BJ (cell line): ENCODE data around the gene C20orf144. TPM values are rescaled to one million over a fixed set of nuclear protein-coding genes. Genes with fewer than 3 reads are reported as not detected.

ENCODE experiments used
- CTCF ChIA-PET: fragments of 350-600 bp; formaldehyde crosslinking; extraction: SDS; loops from one replicate; lab custom pipeline; 2021; ENCODE audit warnings: antibody characterized with exemption, inconsistent platforms; lab: Yijun Ruan, JAX
- POLR2A ChIA-PET: fragments of 300-600 bp; sonication (Branson Sonifier 250); formaldehyde crosslinking; extraction: SDS; loops from one replicate; lab custom pipeline; 2021; ENCODE audit warnings: antibody characterized with exemption; lab: Charles Lee
- DNase-seq: peaks from one replicate; pipeline ENCODE4 v3.0.0-alpha.2; 2011; ENCODE audit warnings: low read depth
- H3K27me3 ChIP-seq: 2 replicates; pipeline ENCODE4 v1.6.0; 2011; ENCODE audit warnings: low read length; ENCODE audit not compliant: control insufficient read depth, insufficient read depth
- H3K36me3 ChIP-seq: 2 replicates; pipeline ENCODE4 v1.5.1; 2011; ENCODE audit warnings: low read length; ENCODE audit not compliant: control insufficient read depth, insufficient read depth
- H3K4me3 ChIP-seq: 2 replicates; pipeline ENCODE4 v1.5.1; 2011; ENCODE audit warnings: low read depth, mild to moderate bottlenecking, control low read depth, low read length
- polyA plus RNA-seq: library from polyadenylated mRNA; depleted of rRNA; stranded (reverse); fragments of >200 nt; gene quantifications from 2 replicates; pipeline ENCODE4 v1.2.3, GENCODE V29; 2011; rRNA removed
- TF ChIP-seq, protein P1 (sequence below): IDR thresholded peaks from 2 replicates; pipeline ENCODE4 v1.5.1; 2011; ENCODE audit warnings: low read depth, mild to moderate bottlenecking, control low read depth, inconsistent platforms, low read length, moderate library complexity; ENCODE audit not compliant: insufficient read depth

The C20orf144 gene
- polyA plus RNA-seq, 1 experiment: 0.22 TPM

DNA sequence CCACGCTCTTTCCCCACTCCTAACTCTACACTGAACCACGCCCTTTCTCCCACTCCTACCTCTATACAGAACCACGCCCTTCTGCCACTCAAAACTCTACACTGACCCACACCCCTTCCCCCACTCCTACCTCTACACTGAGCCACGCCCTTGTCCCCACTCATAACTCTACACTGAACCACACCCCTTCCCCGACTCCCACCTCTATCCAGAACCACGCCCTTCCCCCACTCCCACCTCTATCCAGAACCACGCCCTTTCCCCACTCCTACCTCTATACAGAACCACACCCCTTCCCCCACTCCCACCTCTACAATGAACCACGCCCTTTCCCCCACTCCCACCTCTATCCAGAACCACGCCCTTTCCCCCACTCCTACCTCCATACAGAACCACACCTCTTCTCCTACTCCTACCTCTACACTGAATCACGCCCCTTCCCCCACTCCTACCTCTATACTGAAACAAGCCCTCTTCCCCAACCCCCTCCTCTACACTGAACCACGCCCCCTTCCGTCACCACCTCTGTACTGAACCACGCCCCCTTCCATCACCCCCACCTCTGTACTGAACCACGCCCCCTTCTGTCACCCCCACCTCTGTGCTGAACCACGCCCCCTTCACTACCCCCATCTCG lies 47.9 kb downstream of the C20orf144 start:
- ChIA-PET POLR2A (no interaction called here), CTCF (interaction anchor here (0.6 kb wide), 1 partner anchor 98 kb away, joined by 4 read pairs; no protein-coding TSS in a partner anchor)
- H3K27me3 ChIP-seq: no peaks in the 10 kb centered on the region
- H3K36me3 ChIP-seq: peaks cover 5% of the 10 kb centered on the region
- TF ChIP-seq, protein P1, sequence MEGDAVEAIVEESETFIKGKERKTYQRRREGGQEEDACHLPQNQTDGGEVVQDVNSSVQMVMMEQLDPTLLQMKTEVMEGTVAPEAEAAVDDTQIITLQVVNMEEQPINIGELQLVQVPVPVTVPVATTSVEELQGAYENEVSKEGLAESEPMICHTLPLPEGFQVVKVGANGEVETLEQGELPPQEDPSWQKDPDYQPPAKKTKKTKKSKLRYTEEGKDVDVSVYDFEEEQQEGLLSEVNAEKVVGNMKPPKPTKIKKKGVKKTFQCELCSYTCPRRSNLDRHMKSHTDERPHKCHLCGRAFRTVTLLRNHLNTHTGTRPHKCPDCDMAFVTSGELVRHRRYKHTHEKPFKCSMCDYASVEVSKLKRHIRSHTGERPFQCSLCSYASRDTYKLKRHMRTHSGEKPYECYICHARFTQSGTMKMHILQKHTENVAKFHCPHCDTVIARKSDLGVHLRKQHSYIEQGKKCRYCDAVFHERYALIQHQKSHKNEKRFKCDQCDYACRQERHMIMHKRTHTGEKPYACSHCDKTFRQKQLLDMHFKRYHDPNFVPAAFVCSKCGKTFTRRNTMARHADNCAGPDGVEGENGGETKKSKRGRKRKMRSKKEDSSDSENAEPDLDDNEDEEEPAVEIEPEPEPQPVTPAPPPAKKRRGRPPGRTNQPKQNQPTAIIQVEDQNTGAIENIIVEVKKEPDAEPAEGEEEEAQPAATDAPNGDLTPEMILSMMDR: no peak
- H3K4me3 ChIP-seq: no peak overlapping the region
- DNase-seq: no peak

DNA sequence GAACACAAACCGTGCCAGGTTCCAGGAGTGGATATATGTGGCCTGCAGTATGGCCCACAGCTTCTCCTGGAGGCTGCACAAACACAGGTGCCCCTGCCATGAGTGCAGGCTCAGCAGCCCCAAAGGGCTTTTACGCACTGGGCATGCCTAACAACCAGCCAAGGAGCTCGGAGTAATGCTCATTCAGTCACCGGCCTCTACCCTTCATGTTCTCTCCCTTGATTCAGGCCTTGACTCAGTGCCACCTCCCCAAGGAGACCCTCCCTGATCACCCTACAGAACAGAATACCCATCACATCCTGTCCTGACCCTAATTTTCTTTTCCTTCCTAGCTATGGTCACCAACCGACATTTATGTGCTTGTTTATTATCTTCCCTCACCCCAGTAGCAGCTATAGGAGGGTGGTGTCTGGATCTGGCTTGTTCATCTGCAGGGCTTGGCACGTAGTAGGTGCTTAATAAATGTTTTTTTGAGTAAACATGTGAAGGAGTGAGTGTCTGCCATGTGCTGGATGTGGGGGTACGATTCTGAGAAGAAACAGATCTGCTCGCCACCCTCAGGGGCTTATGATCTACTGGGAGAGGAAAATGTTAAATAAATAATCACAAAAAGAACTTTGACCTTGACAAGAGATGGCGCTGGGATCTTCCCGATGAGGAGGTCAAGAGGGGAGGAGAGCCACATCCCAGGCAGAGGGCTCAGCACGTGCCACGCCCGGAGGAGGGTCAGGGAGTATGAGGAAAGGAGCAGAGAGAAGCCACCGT lies 48.7 kb downstream of the C20orf144 start:
- ChIA-PET CTCF (interaction anchor here (0.6 kb wide), 1 partner anchor 97 kb away, joined by 4 read pairs; no protein-coding TSS in a partner anchor), POLR2A (no interaction called here)

DNA sequence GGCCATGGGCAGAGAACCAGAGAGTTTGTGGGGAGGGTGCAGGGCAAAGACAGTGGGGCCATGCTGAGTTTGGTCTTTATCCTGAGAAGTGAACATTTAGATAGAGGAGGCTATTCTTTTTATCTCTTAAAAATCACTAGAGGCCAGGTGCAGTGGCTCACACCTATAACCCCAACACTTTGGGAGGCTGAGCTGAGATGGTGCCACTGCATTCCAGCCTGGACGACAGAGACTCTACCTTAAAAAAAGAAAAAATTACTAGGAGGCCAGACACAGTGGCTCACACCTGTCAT lies 49.3 kb downstream of the C20orf144 start:
- POLR2A ChIA-PET: no interaction called here

More for the DNA sequence above, 48.7 kb downstream of the C20orf144 start:
- TF ChIP-seq, protein P1: no peak
- Histone ChIP-seq H3K36me3 (peaks cover 5% of the 10 kb centered on the region), H3K4me3 (no peak overlapping the region), H3K27me3 (no peaks in the 10 kb centered on the region)
- no peak for DNase-seq

More for the DNA sequence above, 49.3 kb downstream of the C20orf144 start:
- peaks cover 5% of the 10 kb centered on the region for H3K36me3 ChIP-seq
- H3K4me3 ChIP-seq: no peak overlapping the region
- CTCF ChIA-PET: no interaction called here
- H3K27me3 ChIP-seq: no peaks in the 10 kb centered on the region
- no peak for DNase-seq
- TF ChIP-seq, protein P1: no peak

Other genes starting within 250 kb of the C20orf144 start
- gene SNTA1, start 218.6 kb upstream of the C20orf144 start, polyA plus RNA-seq: 14.4 and 24.7 TPM in 2 replicates
- gene CBFA2T2, start 172.2 kb upstream of the C20orf144 start, polyA plus RNA-seq: 7.6 and 8.0 TPM in 2 replicates
- gene ACTL10, start 4.6 kb downstream of the C20orf144 start, polyA plus RNA-seq: 0.44 and 0.67 TPM in 2 replicates
- 13.4 and 20.2 TPM in 2 replicates for gene NECAB3, start 12.1 kb downstream of the C20orf144 start, polyA plus RNA-seq
- 5.1 and 7.5 TPM in 2 replicates for gene E2F1, start 24.1 kb downstream of the C20orf144 start, polyA plus RNA-seq
- gene PXMP4, start 58.0 kb downstream of the C20orf144 start, polyA plus RNA-seq: 7.8 and 11.2 TPM in 2 replicates
- 1.3 and 2.9 TPM in 2 replicates for gene ZNF341, start 69.7 kb downstream of the C20orf144 start, polyA plus RNA-seq
- 65.3 and 84.0 TPM in 2 replicates for gene CHMP4B, start 149.0 kb downstream of the C20orf144 start, polyA plus RNA-seq